Measurements from ENCODE around the gene ADAMTSL3.

The ADAMTSL3 gene

GRCh38 chr15:83970295-83970890 lies 316.5 kb downstream of the ADAMTSL3 start:
- Histone ChIP-seq H3K4me1 (ENCODE audit: insufficient read depth, low read length) (no peaks in the 10 kb centered on the region), H3K27me3 (ENCODE audit: insufficient read depth, low read length) (no peaks in the 10 kb centered on the region), H3K4me3 (ENCODE audit: low read length) (no peak overlapping the region), H3K36me3 (ENCODE audit: insufficient read depth, low read depth, low read length) (no peaks in the 10 kb centered on the region), H3K9me3 (ENCODE audit: insufficient read depth, low read depth, low read length) (0 out of 2 replicates have a peak, but pooled peaks cover under 1% of the 10 kb centered on the region), H3K27ac (ENCODE audit: low read length) (no peak overlapping the region), H3K9ac (ENCODE audit: low read depth, low read length) (no peak overlapping the region)

GRCh38 chr15:83971992-83972391 lies 318.1 kb downstream of the ADAMTSL3 start:
- H3K9me3 ChIP-seq (ENCODE audit: insufficient read depth, low read depth, low read length), result peaks cover 16% of the 10 kb centered on the region
- H3K4me3 ChIP-seq (ENCODE audit: low read length), result no peak overlapping the region

GRCh38 chr15:83973816-83974215 lies 319.9 kb downstream of the ADAMTSL3 start:
- H3K27ac ChIP-seq (ENCODE audit: low read length), result no peak overlapping the region

More at GRCh38 chr15:83971992-83972391, 318.1 kb downstream of the ADAMTSL3 start:
- no peak overlapping the region for H3K27ac ChIP-seq (ENCODE audit: low read length)
- H3K9ac ChIP-seq (ENCODE audit: low read depth, low read length), result no peak overlapping the region
- no peaks in the 10 kb centered on the region for H3K4me1 ChIP-seq (ENCODE audit: insufficient read depth, low read length)
- no peaks in the 10 kb centered on the region for H3K27me3 ChIP-seq (ENCODE audit: insufficient read depth, low read length)
- H3K36me3 ChIP-seq (ENCODE audit: insufficient read depth, low read depth, low read length), result no peaks in the 10 kb centered on the region

GRCh38 chr15:83977992-83978391 lies 324.1 kb downstream of the ADAMTSL3 start:
- H3K27ac ChIP-seq (ENCODE audit: low read length), result no peak overlapping the region
- no peak overlapping the region for H3K4me3 ChIP-seq (ENCODE audit: low read length)
- no peaks in the 10 kb centered on the region for H3K27me3 ChIP-seq (ENCODE audit: insufficient read depth, low read length)
- H3K9ac ChIP-seq (ENCODE audit: low read depth, low read length), result no peak overlapping the region
- H3K9me3 ChIP-seq (ENCODE audit: insufficient read depth, low read depth, low read length), result peaks cover 28% of the 10 kb centered on the region
- no peaks in the 10 kb centered on the region for H3K36me3 ChIP-seq (ENCODE audit: insufficient read depth, low read depth, low read length)
- no peaks in the 10 kb centered on the region for H3K4me1 ChIP-seq (ENCODE audit: insufficient read depth, low read length)

More at GRCh38 chr15:83973816-83974215, 319.9 kb downstream of the ADAMTSL3 start:
- no peaks in the 10 kb centered on the region for H3K4me1 ChIP-seq (ENCODE audit: insufficient read depth, low read length)
- H3K9ac ChIP-seq (ENCODE audit: low read depth, low read length), result no peak overlapping the region
- no peaks in the 10 kb centered on the region for H3K36me3 ChIP-seq (ENCODE audit: insufficient read depth, low read depth, low read length)
- H3K27me3 ChIP-seq (ENCODE audit: insufficient read depth, low read length), result no peaks in the 10 kb centered on the region
- no peak overlapping the region for H3K4me3 ChIP-seq (ENCODE audit: low read length)
- peaks cover 28% of the 10 kb centered on the region for H3K9me3 ChIP-seq (ENCODE audit: insufficient read depth, low read depth, low read length)

- Histone ChIP-seq H3K4me1 (ENCODE audit: insufficient read depth, low read length) (no peaks in the 10 kb centered on the region), H3K4me3 (ENCODE audit: low read length) (no peak overlapping the region), H3K36me3 (ENCODE audit: insufficient read depth, low read depth, low read length) (no peaks in the 10 kb centered on the region), H3K9me3 (ENCODE audit: insufficient read depth, low read depth, low read length) (peaks cover 28% of the 10 kb centered on the region), H3K9ac (ENCODE audit: low read depth, low read length) (no peak overlapping the region), H3K27me3 (ENCODE audit: insufficient read depth, low read length) (no peaks in the 10 kb centered on the region), H3K27ac (ENCODE audit: low read length) (no peak overlapping the region)
Measured at GRCh38 chr15:83978588-83978987, 324.7 kb downstream of the ADAMTSL3 start.

- no peaks in the 10 kb centered on the region for H3K4me1 ChIP-seq (ENCODE audit: insufficient read depth, low read length)
- no peaks in the 10 kb centered on the region for H3K27me3 ChIP-seq (ENCODE audit: insufficient read depth, low read length)
- no peak overlapping the region for H3K27ac ChIP-seq (ENCODE audit: low read length)
- H3K9ac ChIP-seq (ENCODE audit: low read depth, low read length), result no peak overlapping the region
- no peak overlapping the region for H3K4me3 ChIP-seq (ENCODE audit: low read length)
- no peaks in the 10 kb centered on the region for H3K36me3 ChIP-seq (ENCODE audit: insufficient read depth, low read depth, low read length)
- H3K9me3 ChIP-seq (ENCODE audit: insufficient read depth, low read depth, low read length), result peaks cover 26% of the 10 kb centered on the region
Measured at GRCh38 chr15:83980637-83981036, 326.7 kb downstream of the ADAMTSL3 start.

- peaks cover 5% of the 10 kb centered on the region for H3K9me3 ChIP-seq (ENCODE audit: insufficient read depth, low read depth, low read length)
- no peaks in the 10 kb centered on the region for H3K36me3 ChIP-seq (ENCODE audit: insufficient read depth, low read depth, low read length)
- no peak overlapping the region for H3K27ac ChIP-seq (ENCODE audit: low read length)
- no peaks in the 10 kb centered on the region for H3K4me1 ChIP-seq (ENCODE audit: insufficient read depth, low read length)
- no peaks in the 10 kb centered on the region for H3K27me3 ChIP-seq (ENCODE audit: insufficient read depth, low read length)
- H3K4me3 ChIP-seq (ENCODE audit: low read length), result no peak overlapping the region
- no peak overlapping the region for H3K9ac ChIP-seq (ENCODE audit: low read depth, low read length)
Measured at GRCh38 chr15:83982748-83983147, 328.8 kb downstream of the ADAMTSL3 start.

GRCh38 chr15:83983634-83984458 lies 329.9 kb downstream of the ADAMTSL3 start:
- H3K4me3 ChIP-seq (ENCODE audit: low read length), result no peak overlapping the region
- H3K36me3 ChIP-seq (ENCODE audit: insufficient read depth, low read depth, low read length), result no peaks in the 10 kb centered on the region
- H3K4me1 ChIP-seq (ENCODE audit: insufficient read depth, low read length), result no peaks in the 10 kb centered on the region
- H3K27me3 ChIP-seq (ENCODE audit: insufficient read depth, low read length), result no peaks in the 10 kb centered on the region
- no peak overlapping the region for H3K27ac ChIP-seq (ENCODE audit: low read length)
- no peaks in the 10 kb centered on the region for H3K9me3 ChIP-seq (ENCODE audit: insufficient read depth, low read depth, low read length)
- H3K9ac ChIP-seq (ENCODE audit: low read depth, low read length), result no peak overlapping the region

- Histone ChIP-seq H3K4me1 (ENCODE audit: insufficient read depth, low read length) (no peaks in the 10 kb centered on the region), H3K27me3 (ENCODE audit: insufficient read depth, low read length) (no peaks in the 10 kb centered on the region), H3K4me3 (ENCODE audit: low read length) (no peak overlapping the region), H3K9me3 (ENCODE audit: insufficient read depth, low read depth, low read length) (no peaks in the 10 kb centered on the region), H3K9ac (ENCODE audit: low read depth, low read length) (no peak overlapping the region), H3K36me3 (ENCODE audit: insufficient read depth, low read depth, low read length) (no peaks in the 10 kb centered on the region), H3K27ac (ENCODE audit: low read length) (no peak overlapping the region)
Measured at GRCh38 chr15:83984601-83985000, 330.7 kb downstream of the ADAMTSL3 start.

- Histone ChIP-seq H3K27me3 (ENCODE audit: insufficient read depth, low read length) (no peaks in the 10 kb centered on the region), H3K36me3 (ENCODE audit: insufficient read depth, low read depth, low read length) (no peaks in the 10 kb centered on the region), H3K4me3 (ENCODE audit: low read length) (no peak overlapping the region), H3K9me3 (ENCODE audit: insufficient read depth, low read depth, low read length) (no peaks in the 10 kb centered on the region), H3K4me1 (ENCODE audit: insufficient read depth, low read length) (no peaks in the 10 kb centered on the region), H3K9ac (ENCODE audit: low read depth, low read length) (no peak overlapping the region; the same call in 1 of the 2 replicates), H3K27ac (ENCODE audit: low read length) (no peak overlapping the region)
Measured at GRCh38 chr15:83991163-83991562, 337.2 kb downstream of the ADAMTSL3 start.

GRCh38 chr15:83992324-83993031 lies 338.6 kb downstream of the ADAMTSL3 start:
- Histone ChIP-seq H3K9me3 (ENCODE audit: insufficient read depth, low read depth, low read length) (no peaks in the 10 kb centered on the region), H3K9ac (ENCODE audit: low read depth, low read length) (no peak overlapping the region), H3K4me3 (ENCODE audit: low read length) (no peak overlapping the region)

More at GRCh38 chr15:83992324-83993031, 338.6 kb downstream of the ADAMTSL3 start:
- no peak overlapping the region for H3K27ac ChIP-seq (ENCODE audit: low read length)
- no peaks in the 10 kb centered on the region for H3K36me3 ChIP-seq (ENCODE audit: insufficient read depth, low read depth, low read length)
- H3K4me1 ChIP-seq (ENCODE audit: insufficient read depth, low read length), result no peaks in the 10 kb centered on the region
- H3K27me3 ChIP-seq (ENCODE audit: insufficient read depth, low read length), result no peaks in the 10 kb centered on the region
